CD4-positive, alpha-beta T cell treated with Interleukin-15 for 1 hour (primary cell): Measurements from ENCODE around the gene MYO1B.

ENCODE experiments used
- DNase-seq: peaks from one replicate; pipeline ENCODE4 v3.0.0-alpha.2; 2020

Gene MYO1B

DNA sequence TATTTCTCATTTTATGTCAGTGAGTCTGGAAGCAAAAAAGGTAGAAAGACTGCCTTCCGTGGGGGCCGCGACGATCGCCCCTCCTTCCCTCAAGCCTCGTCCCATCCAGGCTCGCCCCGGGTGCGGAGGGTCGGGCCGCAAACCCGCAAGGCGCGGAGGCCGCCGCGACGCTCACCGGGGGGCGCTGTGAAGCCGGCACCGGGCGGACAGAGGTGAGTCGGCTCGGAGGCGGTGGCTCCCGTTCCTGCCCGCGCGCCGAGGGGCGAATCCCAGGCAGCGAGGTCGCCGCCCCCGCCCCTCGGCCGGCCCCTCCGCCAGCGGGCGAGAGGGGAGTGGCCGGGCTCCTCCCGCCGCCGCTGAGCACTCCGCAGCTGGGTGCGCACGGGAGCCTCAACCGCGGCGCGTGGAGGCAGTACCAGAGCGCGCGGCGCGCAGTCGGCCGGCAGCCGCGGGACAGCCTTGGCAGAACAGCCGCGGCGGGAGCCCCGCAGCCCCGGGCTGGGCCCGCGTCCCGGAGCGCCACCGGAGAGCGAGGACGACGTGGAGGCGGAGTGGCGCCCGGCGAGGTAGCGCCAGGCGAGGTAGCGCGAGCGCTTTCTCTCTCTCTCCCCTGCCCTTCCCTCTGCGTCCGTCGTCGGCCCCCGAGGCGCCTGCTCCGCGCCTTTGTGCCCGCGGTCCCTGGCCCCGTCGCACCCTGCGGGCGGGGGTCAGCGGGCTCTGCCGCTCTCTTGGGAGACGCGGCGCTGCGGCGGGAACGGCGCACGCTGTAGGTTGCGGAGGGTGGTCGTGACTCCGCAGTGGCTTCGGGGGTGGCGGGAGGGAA, at the start of gene MYO1B:
Gene MYO1B (plus strand): TSS at position 359 of the 823 bp plus-strand sequence. CDS start 31,492 bp downstream, outside the sequence.
- DNase-seq, result peak; percentile 52

DNA sequence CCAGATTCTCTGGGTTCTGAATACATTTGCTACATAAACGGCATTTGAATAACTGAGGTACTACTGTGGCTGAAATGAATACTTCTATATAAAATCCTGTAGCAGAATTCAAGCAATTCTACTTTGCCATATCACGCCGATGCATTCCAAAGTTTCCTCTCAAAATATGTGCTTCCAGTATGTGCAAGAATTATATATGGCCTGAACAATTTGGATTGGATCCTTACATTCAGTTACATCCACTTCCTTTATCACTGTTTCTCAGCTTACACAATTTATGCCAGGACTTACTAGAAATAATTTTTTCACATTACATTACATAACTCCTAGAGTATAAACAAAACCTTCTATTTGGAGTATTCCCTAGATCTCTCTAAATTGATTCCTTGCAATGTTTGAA, 48.1 kb upstream of the MYO1B start:
- DNase-seq, result no peak

- no peak for DNase-seq
These were observed 46.9 kb upstream of the MYO1B start for GRCh38 chr2:191198271-191198670.

- no peak for DNase-seq
These were observed 45.2 kb upstream of the MYO1B start for GRCh38 chr2:191199929-191200512.

GRCh38 chr2:191200910-191201309, 44.3 kb upstream of the MYO1B start:
- no peak for DNase-seq

GRCh38 chr2:191202209-191202721, 42.9 kb upstream of the MYO1B start:
- no peak for DNase-seq

DNA sequence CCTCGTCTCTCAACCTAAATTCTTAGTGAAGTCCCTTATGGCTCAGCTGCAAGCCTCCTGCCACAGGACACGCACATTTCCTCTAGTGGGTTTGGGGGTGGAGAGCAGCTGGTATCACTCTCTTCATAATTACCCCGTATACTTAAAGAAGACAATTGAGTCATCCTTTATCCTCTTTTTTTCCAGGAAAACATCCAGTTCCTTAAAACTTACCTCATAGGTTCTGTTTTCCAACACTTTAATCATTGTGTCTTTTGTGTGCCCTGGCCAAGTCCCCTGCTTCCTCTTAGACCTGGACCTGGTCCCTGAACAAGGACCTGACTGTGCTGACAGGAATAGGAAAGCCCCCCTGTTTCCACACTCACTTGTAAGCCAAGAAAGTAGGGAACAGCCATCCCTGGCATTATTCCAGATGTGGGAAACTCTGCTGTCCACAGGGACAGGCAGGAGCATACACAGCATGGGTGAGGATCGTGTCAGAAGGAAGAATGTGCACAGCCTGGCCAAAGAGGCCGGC, 42.3 kb upstream of the MYO1B start:
- no peak for DNase-seq

DNA sequence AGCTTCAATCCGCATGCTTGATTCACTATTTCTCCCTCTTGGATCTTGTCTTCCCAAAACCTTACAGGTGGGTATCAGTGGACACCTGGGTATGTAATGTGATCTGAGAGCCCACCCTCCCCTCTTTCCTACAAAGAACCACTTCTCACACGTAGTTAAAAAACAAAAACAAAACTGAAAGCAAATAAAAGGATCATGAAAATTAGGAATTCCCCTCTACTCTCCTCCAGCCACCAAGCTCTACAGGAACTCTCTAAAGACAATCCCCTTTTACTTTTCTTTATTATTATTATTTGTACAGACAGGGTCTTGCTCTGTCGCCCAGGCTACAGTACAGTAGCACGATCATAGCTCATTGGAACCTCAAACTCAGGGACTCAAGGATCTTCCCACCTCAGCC, 40.8 kb upstream of the MYO1B start:
- no peak for DNase-seq

- DNase-seq, result peak; percentile 48
These were observed 38.4 kb upstream of the MYO1B start for GRCh38 chr2:191206613-191207471.

DNA sequence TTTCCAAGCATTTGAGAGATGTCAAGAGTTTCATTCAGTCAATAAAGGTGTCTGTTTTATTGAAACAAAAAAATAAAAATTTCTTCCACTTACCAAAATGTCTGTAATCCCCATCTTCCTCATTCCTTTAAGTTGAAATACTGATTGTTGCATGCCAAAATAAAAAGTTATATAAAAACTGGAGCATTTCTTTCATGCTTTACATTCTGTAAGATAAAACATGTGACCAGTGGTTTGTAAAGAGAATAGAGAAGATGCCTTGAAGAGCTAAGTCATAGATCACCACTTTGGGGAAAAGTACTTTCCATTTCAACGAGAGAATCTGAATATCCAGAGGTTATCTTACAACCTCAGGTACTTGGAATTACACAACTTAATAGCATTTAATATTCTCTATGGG, 35.9 kb upstream of the MYO1B start:
- DNase-seq, result no peak

DNA sequence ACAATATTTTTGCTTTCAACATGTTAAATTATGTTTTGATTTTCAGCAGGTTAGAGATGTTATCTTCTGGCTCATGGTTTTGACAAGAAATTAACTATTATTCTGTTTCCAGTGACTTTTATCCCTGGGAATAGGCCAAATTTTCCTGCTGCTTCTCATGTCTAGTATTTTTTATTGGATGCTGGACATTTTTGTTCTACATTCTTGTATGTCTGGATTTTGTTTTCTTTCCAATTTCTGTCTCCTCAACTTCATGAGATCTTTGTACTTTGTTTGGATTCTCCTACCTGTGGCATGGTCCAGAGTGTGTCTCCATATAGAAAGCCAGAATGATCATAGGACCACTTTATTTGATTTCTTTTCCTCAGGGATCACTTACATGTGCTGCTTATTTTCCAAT, 33.1 kb upstream of the MYO1B start:
- DNase-seq, result no peak

DNA sequence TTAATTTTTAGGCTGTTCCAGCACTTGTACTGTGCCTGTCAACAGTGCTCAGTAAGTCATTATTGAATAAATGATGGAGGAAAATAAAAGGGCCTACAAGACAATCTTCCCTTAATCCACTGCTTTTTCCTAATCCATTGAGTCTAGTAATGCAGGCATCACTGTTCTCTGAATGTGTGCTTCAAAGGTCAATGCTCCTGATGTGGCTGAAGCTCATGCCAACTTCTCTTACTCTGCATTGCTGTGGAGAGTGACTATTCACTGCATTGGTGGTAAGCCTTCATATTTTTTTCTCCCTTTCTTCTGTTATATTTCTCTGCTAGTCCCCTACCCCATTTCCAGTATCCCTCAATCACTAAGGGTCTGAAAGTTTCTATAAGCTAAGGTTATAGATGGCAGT, 31.9 kb upstream of the MYO1B start:
- no peak for DNase-seq

GRCh38 chr2:191215230-191215629, 30.0 kb upstream of the MYO1B start:
- DNase-seq, result no peak

DNA sequence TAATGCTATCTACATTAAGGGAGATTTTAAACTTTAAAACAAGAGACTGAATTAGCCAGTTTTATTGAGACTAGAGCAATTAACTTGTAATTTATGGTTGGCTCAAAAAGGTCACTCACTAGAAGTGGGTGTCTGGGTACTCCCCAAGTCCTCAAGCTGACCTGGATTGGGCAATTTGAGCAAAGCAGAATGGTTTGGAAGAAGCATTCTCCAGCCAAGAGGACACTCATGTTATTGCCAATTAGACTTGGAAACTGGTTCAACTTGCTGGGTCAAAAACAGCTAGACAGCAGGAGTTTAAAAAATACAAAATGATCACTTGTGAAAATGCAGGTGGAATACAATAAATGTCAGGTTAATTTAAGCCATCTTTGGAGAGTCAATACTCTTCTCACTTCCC, 29.5 kb upstream of the MYO1B start:
- no peak for DNase-seq

GRCh38 chr2:191217580-191217979, 27.6 kb upstream of the MYO1B start:
- no peak for DNase-seq

- DNase-seq, result peak; percentile 25
These were observed 26.8 kb upstream of the MYO1B start for GRCh38 chr2:191218292-191218898.

- no peak for DNase-seq
These were observed 24.5 kb upstream of the MYO1B start for GRCh38 chr2:191220671-191221070.

DNA sequence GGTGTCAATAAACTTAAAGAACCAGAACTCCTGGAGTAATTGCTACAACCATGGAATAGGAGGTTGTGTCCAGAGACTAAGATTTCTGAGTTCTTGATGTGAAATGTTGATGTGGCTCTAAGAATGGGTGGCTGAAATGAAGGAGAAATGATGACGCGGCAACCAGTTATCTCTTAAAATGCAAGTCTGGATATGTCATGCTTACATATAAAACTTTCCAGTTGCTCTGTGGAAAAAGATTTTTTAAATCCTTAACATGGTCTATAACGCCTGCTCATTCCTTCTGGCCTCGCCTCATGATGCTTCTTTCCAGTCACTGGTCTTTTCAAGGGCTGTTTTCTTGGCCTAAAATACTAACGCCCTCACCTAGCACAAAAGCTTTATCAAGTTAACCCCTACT, 23.5 kb upstream of the MYO1B start:
- DNase-seq, result no peak

- no peak for DNase-seq
These were observed 22.7 kb upstream of the MYO1B start for GRCh38 chr2:191222507-191222906.

GRCh38 chr2:191222952-191223351, 22.3 kb upstream of the MYO1B start:
- DNase-seq, result no peak

DNA sequence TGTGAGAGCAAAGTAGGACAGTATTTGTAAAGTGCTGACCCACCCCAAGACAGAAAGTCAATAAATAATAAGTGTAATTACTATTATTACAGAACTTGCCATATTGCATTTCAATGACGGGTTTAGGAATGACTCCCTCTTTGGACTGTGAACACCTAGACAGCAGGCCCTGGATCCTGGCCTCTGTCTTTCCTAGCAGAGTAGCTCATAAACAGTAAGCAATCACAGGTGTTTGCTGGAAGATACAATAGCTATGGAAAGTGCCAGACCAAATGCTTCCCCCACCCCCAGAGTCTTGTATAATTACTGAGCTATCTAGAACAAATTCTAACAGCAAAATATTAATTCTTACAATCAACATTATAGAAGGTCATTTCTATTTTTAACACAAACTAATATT, 20.1 kb upstream of the MYO1B start:
- DNase-seq, result no peak

DNA sequence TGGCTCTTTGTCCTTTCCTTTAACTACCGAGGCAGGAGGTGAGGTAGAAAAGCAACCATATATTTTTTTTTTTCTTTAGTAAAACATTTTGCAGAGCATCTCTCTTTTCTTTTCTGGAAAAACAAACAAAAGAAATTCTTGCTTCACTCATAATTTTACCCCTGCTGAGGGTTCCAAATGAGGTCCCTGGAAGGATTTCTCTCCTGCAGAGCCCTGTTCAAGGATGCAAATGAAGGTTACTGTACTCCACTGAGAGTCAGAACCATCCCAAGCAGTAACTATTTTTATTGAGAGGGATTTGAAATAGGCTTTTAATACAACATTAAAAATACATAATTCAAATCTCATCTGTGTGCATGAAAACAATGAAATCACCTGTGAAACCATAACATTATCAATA, 19.5 kb upstream of the MYO1B start:
- DNase-seq, result no peak

GRCh38 chr2:191226196-191226595, 19.0 kb upstream of the MYO1B start:
- no peak for DNase-seq
